ENCODE data around the gene NPTX1. TPM values are rescaled to one million over a fixed set of nuclear protein-coding genes. Genes with fewer than 3 reads are reported as not detected.

The NPTX1 gene
- total RNA-seq, 1 experiment from 2014 or later = not detected

DNA sequence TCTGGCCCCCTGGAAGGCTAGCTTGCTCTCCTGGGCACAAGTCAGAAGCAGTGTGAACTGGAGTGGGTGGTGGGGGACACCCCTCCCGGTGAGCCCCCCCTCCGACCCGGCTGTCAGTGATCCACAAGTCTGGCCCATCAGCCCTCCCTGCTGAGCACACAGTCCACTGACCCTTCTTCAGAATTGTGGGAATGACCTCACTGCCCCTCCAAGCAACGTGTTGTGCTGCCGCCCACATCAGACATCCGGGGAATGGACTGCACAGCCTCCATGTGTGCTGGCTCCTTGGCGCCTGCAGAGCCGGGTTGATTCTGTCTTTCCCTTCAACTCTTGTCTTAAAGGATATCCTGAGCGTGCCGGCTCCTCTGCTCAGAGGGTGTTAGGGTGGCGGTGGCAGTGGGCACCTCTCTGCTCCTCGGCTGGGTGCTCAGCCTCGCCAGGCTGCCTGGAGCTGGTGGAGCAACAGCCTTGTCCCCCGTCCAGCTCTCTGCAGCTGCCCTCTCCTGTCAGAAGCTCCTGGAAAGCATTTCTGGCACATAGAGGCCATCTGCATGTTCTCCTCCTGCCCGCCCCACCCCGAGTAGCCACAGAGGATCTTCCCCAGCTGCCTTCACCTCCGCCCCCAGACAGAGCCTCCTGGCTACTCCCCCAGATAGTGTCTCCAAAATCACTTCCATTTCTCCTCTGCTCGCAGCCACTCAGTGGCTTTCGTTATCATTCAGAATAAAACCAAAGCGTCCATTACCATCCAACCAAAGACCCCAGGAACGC lies 19.8 kb downstream of the NPTX1 start:
- no peak for DNase-seq
- Histone ChIP-seq H3K36me3 (no peaks in the 10 kb centered on the region), H3K4me3 (no peak overlapping the region), H3K27me3 (no peaks in the 10 kb centered on the region), H3K9me3 (no peaks in the 10 kb centered on the region)

DNA sequence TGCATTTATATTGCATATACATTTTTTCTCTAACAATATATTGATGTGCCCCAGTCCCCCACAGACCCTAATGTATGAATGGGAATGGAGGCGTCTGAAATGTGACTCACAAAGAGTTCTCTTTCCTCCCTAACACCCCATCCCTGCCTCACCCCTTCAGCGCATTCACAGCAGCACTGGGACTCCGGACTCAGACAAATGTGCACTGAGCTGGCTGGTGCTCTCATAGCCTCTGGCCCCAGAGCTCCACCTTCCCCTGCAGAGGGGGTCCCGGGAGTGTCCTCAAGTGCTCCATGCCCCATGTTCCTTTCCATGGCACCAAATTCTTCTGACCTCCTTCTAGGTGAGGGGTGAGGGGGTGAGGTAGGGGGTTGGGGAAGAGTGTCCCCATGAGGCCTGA lies 20.6 kb downstream of the NPTX1 start:
- no peaks in the 10 kb centered on the region for H3K27me3 ChIP-seq
- no peaks in the 10 kb centered on the region for H3K9me3 ChIP-seq
- no peaks in the 10 kb centered on the region for H3K36me3 ChIP-seq
- no peak for DNase-seq
- peak overlapping the region; percentile 75 for H3K4me3 ChIP-seq

DNA sequence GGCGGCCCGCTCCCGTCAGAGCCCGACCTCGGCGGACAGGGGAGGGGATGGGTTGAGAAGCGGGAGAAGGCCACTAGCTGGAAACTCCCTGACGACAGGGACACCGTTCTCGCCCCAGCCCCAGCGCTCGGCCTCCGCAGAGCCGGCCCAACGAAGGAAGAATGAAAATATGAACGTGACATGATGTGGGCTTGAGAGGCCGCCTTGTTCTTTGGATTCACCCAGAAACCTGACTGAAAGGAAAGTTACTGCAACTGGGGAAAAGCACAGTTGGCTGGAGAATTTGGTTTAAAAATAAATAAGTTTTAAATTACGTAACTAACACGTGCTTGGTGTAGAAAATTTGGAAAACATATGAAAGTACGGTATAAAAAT lies 21.1 kb downstream of the NPTX1 start:
- Histone ChIP-seq H3K36me3 (no peaks in the 10 kb centered on the region), H3K27me3 (no peaks in the 10 kb centered on the region), H3K9me3 (no peaks in the 10 kb centered on the region), H3K4me3 (peak overlapping the region; percentile 75)
- DNase-seq = no peak

DNA sequence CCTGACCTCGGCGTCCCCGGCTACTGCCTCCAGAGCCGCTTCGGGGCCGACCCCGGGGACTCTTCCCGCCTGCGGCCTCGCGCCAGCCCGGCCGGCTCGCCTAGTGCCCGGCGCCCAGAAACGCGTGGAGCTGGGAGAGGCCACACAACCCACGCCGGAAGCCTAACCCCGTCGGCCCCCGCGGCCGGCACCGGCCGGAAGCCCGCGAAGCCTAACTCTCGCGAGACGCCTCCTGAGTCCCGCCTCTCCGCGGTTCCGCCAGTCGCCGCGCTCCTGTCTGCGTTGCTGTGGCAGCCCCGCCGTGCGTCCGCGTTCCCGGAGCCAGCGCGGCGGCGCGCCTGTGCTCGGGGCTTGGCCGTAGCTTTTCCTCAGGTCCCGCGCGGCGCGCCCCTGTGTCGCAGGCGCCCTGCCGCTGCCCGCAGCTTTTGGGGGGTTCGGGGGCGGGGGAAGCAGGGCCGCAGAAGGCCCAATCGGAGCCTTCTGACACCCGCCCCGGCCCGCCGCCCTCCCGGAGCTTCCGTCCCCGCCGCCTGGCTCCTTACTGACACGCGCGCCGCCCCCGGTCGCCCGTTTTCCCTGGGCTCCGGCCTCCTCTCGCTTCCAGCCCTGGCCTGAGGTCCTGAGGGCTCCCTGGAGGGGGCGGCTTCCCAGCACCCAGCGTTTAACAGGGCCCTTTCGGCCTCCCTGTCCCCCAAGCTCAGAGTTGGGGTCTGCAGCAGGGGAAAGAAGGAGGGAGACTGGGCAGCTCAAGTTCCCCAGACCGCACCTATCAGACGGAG lies 21.7 kb downstream of the NPTX1 start:
- no peaks in the 10 kb centered on the region for H3K36me3 ChIP-seq
- peak overlapping the region; percentile 75 for H3K4me3 ChIP-seq
- H3K27me3 ChIP-seq = no peaks in the 10 kb centered on the region
- DNase-seq = peak; percentile 98
- no peaks in the 10 kb centered on the region for H3K9me3 ChIP-seq

DNA sequence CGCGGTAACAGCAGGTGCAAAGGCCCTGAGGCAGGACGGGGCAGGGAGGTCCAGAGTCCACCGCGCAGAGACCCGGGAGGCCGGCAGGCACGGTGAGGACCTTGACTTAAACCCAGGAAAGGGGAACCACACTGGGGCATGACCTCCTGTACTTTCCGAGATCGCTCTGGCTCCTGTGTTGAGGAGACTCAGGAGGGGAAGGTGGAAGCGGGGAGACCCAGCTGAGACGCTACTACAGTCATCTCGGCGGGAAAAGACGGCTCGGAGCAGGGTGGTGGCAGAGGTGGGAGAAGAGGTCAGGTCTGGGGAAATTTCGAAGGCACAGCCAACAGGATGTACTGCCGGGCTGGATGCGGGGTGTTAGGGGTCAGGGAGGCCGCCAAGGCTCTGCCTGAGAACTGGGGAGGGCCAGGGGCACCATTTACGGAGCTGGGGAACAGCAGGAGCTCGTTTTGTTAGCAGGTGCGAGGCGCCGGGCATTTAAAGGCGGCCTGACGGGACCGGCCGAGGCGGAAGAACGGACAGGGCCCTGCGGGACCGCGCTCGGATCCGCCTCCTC lies 22.3 kb downstream of the NPTX1 start:
- H3K36me3 ChIP-seq = no peaks in the 10 kb centered on the region
- H3K9me3 ChIP-seq = no peaks in the 10 kb centered on the region
- no peak for DNase-seq
- H3K27me3 ChIP-seq = no peaks in the 10 kb centered on the region
- H3K4me3 ChIP-seq = peak overlapping the region; percentile 75

DNA sequence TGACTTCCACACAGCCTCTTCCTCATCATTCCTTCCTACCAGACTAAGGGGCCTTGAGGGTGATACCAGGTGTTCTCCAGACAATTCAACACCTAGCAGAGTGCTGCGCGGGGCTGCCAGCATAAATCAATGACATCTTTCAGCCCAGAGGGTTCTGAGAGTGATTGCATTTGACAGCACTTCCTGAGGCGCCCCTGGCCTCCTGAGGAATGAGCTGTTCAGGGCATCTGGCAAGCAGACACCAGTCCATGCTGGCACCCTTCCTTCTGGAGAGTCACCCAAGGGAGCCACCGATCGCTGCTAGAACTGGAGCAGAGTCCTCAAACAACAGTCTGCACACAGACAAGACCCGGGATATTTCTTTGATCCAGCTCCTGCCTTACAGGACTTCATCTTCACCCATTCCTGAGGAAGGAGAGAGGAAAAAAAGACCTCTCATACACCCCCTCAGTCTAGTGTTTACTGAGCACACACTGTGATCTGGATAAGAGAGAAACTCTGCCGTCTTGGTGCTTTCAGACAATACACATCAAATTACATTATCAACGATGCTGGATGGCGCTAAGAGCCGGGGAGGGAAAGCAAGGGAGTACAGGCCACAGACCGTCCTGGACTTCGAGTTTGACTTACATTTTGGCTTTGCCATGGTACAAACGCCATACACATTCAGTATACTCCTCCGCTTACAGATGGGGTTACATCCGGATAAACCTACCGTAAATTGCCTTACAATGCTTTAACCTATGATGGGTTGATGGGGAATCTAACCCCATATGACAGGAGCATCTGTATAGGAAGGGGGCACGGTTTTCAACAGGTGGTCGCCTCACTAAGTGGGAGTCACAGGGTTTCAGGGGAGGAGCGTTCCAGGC lies 23.0 kb downstream of the NPTX1 start:
- DNase-seq = peak; percentile 90
- peak overlapping the region; percentile 75 for H3K4me3 ChIP-seq
- no peaks in the 10 kb centered on the region for H3K27me3 ChIP-seq
- no peaks in the 10 kb centered on the region for H3K36me3 ChIP-seq
- no peaks in the 10 kb centered on the region for H3K9me3 ChIP-seq

DNA sequence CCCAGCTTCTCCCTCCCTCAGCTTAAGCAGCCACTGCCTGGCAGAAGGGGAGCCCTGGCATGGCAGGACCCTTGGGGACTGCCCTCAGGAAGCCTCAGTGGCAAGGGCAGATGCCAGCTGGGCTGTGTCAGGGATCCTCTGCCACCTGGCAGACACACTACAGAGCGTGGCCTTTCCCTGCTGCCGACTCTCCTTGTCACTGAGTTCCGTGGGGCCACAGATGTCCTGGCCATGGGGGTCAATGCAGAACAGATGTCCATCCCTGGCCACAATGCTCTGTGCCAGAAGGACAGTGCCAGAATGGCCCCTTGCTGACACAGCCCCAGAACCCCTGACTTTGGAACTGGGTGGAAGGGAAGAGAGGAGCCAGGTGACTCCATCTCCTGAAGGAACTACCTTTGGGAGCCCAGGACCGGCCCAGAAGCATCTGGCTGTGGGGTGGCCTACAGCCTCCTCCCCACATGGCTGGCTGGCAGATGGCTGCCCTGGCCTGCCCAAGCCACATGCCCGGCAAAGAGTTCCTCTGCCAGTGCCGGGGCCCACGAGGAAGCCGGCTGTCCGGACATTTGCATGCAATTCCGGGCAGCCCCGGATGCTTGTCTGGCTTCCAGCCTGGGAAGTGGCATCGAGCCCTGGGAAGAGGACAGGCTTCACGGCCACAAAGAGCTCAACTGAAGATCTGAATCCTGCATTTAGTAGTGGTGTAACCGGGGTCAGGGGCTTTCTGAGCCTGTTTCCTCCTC lies 24.1 kb downstream of the NPTX1 start:
- peak; percentile 75 for DNase-seq
- Histone ChIP-seq H3K36me3 (no peaks in the 10 kb centered on the region), H3K27me3 (no peaks in the 10 kb centered on the region), H3K4me3 (no peak overlapping the region), H3K9me3 (no peaks in the 10 kb centered on the region)

- Histone ChIP-seq H3K27me3 (no peaks in the 10 kb centered on the region), H3K9me3 (no peaks in the 10 kb centered on the region), H3K36me3 (no peaks in the 10 kb centered on the region), H3K4me3 (no peak overlapping the region)
- no peak for DNase-seq
Observed at GRCh38 chr17:80451104-80451775, 25.2 kb downstream of the NPTX1 start.

DNA sequence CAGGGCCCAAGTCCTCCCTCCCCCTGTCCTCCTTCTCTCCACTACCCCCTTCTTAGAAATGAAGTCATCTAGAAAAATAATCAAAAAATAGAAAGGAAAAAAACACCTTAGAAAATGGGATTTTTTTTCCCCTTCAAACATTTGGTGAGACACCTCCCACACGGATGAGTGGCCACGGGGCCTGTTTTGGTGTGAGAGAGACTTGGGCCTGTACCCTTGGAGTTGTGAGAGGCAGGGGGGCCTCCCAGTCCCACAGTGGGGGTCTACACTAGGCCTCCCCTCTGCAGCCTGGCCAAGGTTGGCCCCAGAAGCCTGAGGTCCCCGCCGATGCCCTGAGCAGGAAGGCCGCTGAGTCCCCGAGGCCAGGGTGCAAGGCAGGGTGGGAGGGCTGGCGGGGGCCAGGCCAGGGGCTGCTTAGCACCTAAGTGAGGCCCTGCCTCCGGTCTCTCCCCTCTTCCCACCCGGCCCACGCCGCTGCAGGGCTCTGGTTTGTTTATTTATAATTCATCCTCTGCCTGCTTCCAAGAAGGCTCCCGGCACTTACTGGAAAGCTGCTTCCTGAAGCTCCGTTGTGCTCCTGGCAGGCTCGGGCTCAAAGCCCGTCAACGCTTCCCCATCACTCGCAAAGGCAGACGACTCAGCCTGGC lies 26.4 kb downstream of the NPTX1 start:
- no peaks in the 10 kb centered on the region for H3K36me3 ChIP-seq
- DNase-seq = peak; percentile 70
- H3K27me3 ChIP-seq = no peaks in the 10 kb centered on the region
- no peak overlapping the region for H3K4me3 ChIP-seq
- no peaks in the 10 kb centered on the region for H3K9me3 ChIP-seq

GRCh38 chr17:80449194-80449929 lies 27.0 kb downstream of the NPTX1 start:
- Histone ChIP-seq H3K9me3 (no peaks in the 10 kb centered on the region), H3K36me3 (no peaks in the 10 kb centered on the region), H3K4me3 (no peak overlapping the region), H3K27me3 (no peaks in the 10 kb centered on the region)
- DNase-seq = no peak

GRCh38 chr17:80447790-80448189 lies 28.6 kb downstream of the NPTX1 start:
- H3K9me3 ChIP-seq = no peaks in the 10 kb centered on the region
- no peaks in the 10 kb centered on the region for H3K36me3 ChIP-seq
- no peaks in the 10 kb centered on the region for H3K27me3 ChIP-seq
- DNase-seq = no peak
- H3K4me3 ChIP-seq = no peak overlapping the region

GRCh38 chr17:80446645-80447405 lies 29.6 kb downstream of the NPTX1 start:
- Histone ChIP-seq H3K4me3 (no peak overlapping the region), H3K36me3 (no peaks in the 10 kb centered on the region), H3K9me3 (no peaks in the 10 kb centered on the region), H3K27me3 (no peaks in the 10 kb centered on the region)
- DNase-seq = peak; percentile 68

DNA sequence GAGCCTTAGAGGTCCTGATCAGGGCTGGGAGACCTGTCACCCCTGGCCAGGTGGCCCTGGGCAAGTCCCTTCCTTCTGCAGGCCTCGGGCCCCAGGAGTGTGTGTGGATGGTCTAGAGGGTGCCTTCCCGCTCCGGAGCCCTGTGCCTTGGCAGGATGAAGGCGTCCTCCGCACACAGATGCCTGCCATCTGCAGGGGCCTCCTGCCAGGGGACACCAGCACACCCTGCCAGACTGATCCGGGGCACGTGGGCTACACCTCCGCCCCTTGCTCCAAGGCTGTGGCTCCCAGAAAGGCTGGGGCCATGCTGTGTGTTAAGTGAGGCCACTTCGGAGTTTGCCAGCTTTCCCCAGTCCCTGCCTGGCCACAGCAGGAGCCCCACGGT lies 30.7 kb downstream of the NPTX1 start:
- Histone ChIP-seq H3K36me3 (no peaks in the 10 kb centered on the region), H3K4me3 (no peak overlapping the region), H3K27me3 (no peaks in the 10 kb centered on the region), H3K9me3 (no peaks in the 10 kb centered on the region)
- DNase-seq = no peak

DNA sequence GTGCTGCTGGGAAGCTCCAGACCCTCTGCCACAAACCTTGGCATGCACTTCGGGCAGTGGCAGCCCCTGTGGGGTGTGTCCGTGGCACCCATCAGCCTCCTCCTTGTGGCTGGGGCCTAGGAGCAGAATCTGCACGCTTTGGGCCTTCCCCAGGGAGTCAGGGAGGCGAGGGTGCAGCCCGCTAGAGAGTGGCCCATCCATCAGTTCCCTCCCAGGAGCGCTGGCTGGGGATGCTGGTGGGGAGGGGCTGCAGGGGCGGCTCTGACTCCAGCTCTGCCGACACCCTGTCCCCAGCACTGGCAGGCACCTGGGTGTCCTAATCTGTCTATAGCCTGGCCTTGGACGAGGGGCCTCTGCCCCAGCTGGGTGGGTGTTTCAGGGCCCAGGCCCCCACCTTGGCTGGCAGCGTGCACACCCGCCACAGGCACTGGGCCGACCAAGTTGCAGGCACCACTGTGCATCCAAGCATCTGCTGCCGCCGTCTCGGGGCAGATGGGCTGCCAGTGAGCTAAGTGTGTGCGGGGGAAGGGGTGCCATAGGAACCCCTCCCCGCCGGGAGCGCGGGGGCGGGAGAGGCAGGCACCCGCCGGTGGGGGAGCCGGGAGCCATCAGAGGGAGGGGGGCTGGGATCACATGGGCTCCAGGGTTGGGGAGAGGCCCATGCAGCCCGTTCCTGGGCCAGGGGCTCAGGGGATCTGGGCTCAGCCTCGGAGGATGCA lies 31.2 kb downstream of the NPTX1 start:
- no peaks in the 10 kb centered on the region for H3K9me3 ChIP-seq
- H3K4me3 ChIP-seq = no peak overlapping the region
- no peak for DNase-seq
- H3K27me3 ChIP-seq = no peaks in the 10 kb centered on the region
- no peaks in the 10 kb centered on the region for H3K36me3 ChIP-seq

All from MG63 (cell line).